ENCODE data around the gene FJX1.

FJX1 gene
- 0 to 1.1 (median 0.27) reads per million in 4 experiments for total RNA-seq

GRCh38 chr11:35617687-35618496 is at the start of gene FJX1:
FJX1 (plus strand) TSS chr11:35618460; CDS start chr11:35618637, 177 bp downstream.
- no peak for DNase-seq

- no peak for DNase-seq
Measured at GRCh38 chr11:35571696-35572095, 46.6 kb upstream of the FJX1 start.

- DNase-seq: no peak
Measured at GRCh38 chr11:35579557-35580396, 38.5 kb upstream of the FJX1 start.

GRCh38 chr11:35580397-35580781 is 37.9 kb upstream of the FJX1 start:
- no peak for DNase-seq

- DNase-seq: no peak
Measured at GRCh38 chr11:35582033-35582432, 36.2 kb upstream of the FJX1 start.

- DNase-seq: no peak
Measured at GRCh38 chr11:35583126-35583525, 35.1 kb upstream of the FJX1 start.

GRCh38 chr11:35583843-35584242 is 34.4 kb upstream of the FJX1 start:
- DNase-seq: no peak

- no peak for DNase-seq
Measured at GRCh38 chr11:35584321-35584720, 33.9 kb upstream of the FJX1 start.

GRCh38 chr11:35585416-35585815 is 32.8 kb upstream of the FJX1 start:
- no peak for DNase-seq

GRCh38 chr11:35586222-35586621 is 32.0 kb upstream of the FJX1 start:
- DNase-seq: no peak

GRCh38 chr11:35587972-35588371 is 30.3 kb upstream of the FJX1 start:
- DNase-seq: no peak

GRCh38 chr11:35588627-35589026 is 29.6 kb upstream of the FJX1 start:
- DNase-seq: no peak

GRCh38 chr11:35589281-35589680 is 29.0 kb upstream of the FJX1 start:
- no peak for DNase-seq

- no peak for DNase-seq
Measured at GRCh38 chr11:35590412-35590811, 27.8 kb upstream of the FJX1 start.

- DNase-seq: no peak
Measured at GRCh38 chr11:35593143-35593542, 25.1 kb upstream of the FJX1 start.

- no peak for DNase-seq
Measured at GRCh38 chr11:35594680-35595079, 23.6 kb upstream of the FJX1 start.

- no peak for DNase-seq
Measured at GRCh38 chr11:35598254-35599125, 19.8 kb upstream of the FJX1 start.

GRCh38 chr11:35600331-35600838 is 17.9 kb upstream of the FJX1 start:
- DNase-seq: no peak

GRCh38 chr11:35602160-35602793 is 16.0 kb upstream of the FJX1 start:
- DNase-seq: no peak

GRCh38 chr11:35602979-35603378 is 15.3 kb upstream of the FJX1 start:
- no peak for DNase-seq

- no peak for DNase-seq
Measured at GRCh38 chr11:35605706-35606105, 12.6 kb upstream of the FJX1 start.

- no peak for DNase-seq
Measured at GRCh38 chr11:35606206-35606605, 12.1 kb upstream of the FJX1 start.

Measured in effector CD8-positive, alpha-beta T cell (primary cell).